Left colon (tissue), 2 donors: ENCODE results near the gene SLC22A7. TPM values are rescaled to one million over a fixed set of nuclear protein-coding genes. Genes with fewer than 3 reads are reported as not detected.

Experiments used
- ATAC-seq: fragments of 200-7000 bp; cut with Tn5 transposase; one replicate; pipeline ENCODE4 v1.9.1; 2020; ENCODE audit warnings: mild to moderate bottlenecking, moderate library complexity
- DNase-seq, 2 donors: peaks; one replicate each; pipeline ENCODE4 v3.0.0-alpha.2; 2020
- intact Hi-C, 2 donors: fragments of 100-400 bp; cut with DNase I in 1 of 2; cut with micrococcal nuclease in 1 of 2; formaldehyde crosslinking; loops; one replicate each; pipeline versions ENCODE4 v1.11.2 to v1.14.0; 2022; cut with DNase I, micrococcal nuclease
- long read RNA-seq: library from polyadenylated mRNA; unstranded; transcript quantifications from one replicate; pipeline ENCODE4 v2.0.0, GENCODE V29; 2021
- total RNA-seq, 2 donors: library from RNA; stranded (reverse); fragmentation: NEBNext Ultra II Directional; extraction: Animal tissue kit (Norgen Biotek cat#: 25700); gene quantifications; one replicate each; pipeline ENCODE4 v1.2.1, GENCODE V29; 2021
- donor health status: DM: no; HTN: no; CAD: no.
- donor health status: DM: yes; HTN: yes; CAD: no.

Gene SLC22A7, protein sequence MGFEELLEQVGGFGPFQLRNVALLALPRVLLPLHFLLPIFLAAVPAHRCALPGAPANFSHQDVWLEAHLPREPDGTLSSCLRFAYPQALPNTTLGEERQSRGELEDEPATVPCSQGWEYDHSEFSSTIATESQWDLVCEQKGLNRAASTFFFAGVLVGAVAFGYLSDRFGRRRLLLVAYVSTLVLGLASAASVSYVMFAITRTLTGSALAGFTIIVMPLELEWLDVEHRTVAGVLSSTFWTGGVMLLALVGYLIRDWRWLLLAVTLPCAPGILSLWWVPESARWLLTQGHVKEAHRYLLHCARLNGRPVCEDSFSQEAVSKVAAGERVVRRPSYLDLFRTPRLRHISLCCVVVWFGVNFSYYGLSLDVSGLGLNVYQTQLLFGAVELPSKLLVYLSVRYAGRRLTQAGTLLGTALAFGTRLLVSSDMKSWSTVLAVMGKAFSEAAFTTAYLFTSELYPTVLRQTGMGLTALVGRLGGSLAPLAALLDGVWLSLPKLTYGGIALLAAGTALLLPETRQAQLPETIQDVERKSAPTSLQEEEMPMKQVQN
- total RNA-seq: not detected
- long read RNA-seq: 0 reads

GRCh38 chr6:43297644-43298564 lies at the start of gene SLC22A7:
Gene SLC22A7, plus strand, starts transcription at chr6:43298260. Its CDS starts 99 bp downstream, at chr6:43298359.
- intact Hi-C loops: no loop called here
- DNase-seq (no peak), ATAC-seq (peak; percentile 61)

DNA sequence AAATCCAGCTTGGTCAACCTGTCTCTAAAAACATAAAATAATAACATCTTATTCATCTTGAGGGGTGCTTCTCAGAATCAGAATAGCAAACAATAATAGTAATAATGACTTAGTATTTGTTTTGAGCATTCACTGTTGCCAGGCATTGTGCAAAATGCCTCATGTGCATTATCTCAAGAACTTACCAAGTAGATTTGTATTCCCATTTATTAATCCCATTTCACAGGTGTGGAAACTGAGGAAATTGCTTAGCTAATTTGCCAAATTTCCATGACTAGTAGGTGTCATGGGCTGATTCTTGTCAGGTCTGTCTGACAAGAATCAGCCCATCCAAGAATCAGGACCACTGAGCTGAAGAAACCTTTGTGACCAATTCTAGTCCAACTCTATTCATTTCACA lies 49.3 kb upstream of the SLC22A7 start:
- intact Hi-C loops: no loop called here
- ATAC-seq: no peak
- DNase-seq: no peak

GRCh38 chr6:43250992-43251373 lies 47.1 kb upstream of the SLC22A7 start:
- DNase-seq (peak; percentile 25 to 31), ATAC-seq (peak; percentile 44)
- intact Hi-C loops: no loop called here

- intact Hi-C loops: no loop called here
- DNase-seq (no peak), ATAC-seq (no peak)
Observed at GRCh38 chr6:43253401-43253800, 44.7 kb upstream of the SLC22A7 start.

- ATAC-seq: no peak
- intact Hi-C loops: no loop called here
- peak in 1 of 2 donors; percentile 19 for DNase-seq
Observed at GRCh38 chr6:43254138-43254817, 43.8 kb upstream of the SLC22A7 start.

GRCh38 chr6:43254846-43255245 lies 43.2 kb upstream of the SLC22A7 start:
- ATAC-seq: no peak
- no peak for DNase-seq
- intact Hi-C loops: no loop called here

GRCh38 chr6:43255408-43256054 lies 42.5 kb upstream of the SLC22A7 start:
- DNase-seq (peak in 1 of 2 donors; percentile 14), ATAC-seq (no peak)
- intact Hi-C loops: no loop called here

DNA sequence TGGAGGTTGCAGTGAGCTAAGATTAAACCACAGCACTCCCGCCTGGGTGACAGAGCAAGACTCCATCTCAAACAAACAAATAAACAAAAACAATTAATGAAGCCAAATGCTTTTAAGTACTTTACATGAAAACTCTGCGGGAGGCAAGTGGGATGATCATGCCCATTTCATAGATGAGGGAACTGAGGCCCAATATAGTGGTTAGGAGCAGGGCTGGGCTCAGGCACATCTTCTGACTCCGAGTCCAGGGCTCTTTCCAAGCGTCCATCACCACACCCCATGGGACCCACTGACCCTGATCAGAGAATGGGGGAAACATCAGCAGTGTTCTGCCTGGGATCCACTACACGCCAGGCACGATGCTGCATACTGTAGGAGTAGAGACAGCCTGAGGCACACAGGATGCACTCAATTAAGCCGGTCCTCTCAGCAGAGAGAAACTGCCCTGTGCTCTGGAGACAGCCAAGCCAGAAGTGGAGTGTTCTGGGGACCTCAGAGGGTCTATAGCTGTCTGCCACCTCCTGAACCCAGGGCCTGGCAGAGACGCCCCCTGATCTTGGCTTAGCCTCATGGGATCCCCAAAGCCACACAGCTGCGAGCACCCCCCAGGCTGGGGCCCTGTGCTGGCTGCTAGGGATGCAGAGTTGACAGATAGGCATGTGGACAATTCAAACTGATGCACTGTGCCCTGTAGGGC lies 41.2 kb upstream of the SLC22A7 start:
- ATAC-seq (no peak), DNase-seq (no peak)
- intact Hi-C loops: no loop called here

GRCh38 chr6:43257367-43258145 lies 40.5 kb upstream of the SLC22A7 start:
- intact Hi-C loops: no loop called here
- DNase-seq: no peak
- no peak for ATAC-seq

- intact Hi-C loops: no loop called here
Observed at GRCh38 chr6:43258180-43258579, 39.9 kb upstream of the SLC22A7 start.

GRCh38 chr6:43258807-43259686 lies 39.0 kb upstream of the SLC22A7 start:
- intact Hi-C loops: no loop called here
- ATAC-seq: no peak
- DNase-seq: peak in 1 of 2 donors; percentile 8

More at GRCh38 chr6:43258180-43258579, 39.9 kb upstream of the SLC22A7 start:
- ATAC-seq (no peak), DNase-seq (no peak)

- intact Hi-C loops: loop anchor here (10.0 kb wide), 2 partner anchors 74 to 244 kb away; no protein-coding TSS in a partner anchor
- ATAC-seq: no peak
- peak in 1 of 2 donors; percentile 17 for DNase-seq
Observed at GRCh38 chr6:43260791-43261190, 37.3 kb upstream of the SLC22A7 start.

GRCh38 chr6:43261198-43261597 lies 36.9 kb upstream of the SLC22A7 start:
- ATAC-seq: no peak
- intact Hi-C loops: loop anchor here (10.0 kb wide), 2 partner anchors 74 to 244 kb away; no protein-coding TSS in a partner anchor
- peak in 1 of 2 donors; percentile 15 for DNase-seq

DNA sequence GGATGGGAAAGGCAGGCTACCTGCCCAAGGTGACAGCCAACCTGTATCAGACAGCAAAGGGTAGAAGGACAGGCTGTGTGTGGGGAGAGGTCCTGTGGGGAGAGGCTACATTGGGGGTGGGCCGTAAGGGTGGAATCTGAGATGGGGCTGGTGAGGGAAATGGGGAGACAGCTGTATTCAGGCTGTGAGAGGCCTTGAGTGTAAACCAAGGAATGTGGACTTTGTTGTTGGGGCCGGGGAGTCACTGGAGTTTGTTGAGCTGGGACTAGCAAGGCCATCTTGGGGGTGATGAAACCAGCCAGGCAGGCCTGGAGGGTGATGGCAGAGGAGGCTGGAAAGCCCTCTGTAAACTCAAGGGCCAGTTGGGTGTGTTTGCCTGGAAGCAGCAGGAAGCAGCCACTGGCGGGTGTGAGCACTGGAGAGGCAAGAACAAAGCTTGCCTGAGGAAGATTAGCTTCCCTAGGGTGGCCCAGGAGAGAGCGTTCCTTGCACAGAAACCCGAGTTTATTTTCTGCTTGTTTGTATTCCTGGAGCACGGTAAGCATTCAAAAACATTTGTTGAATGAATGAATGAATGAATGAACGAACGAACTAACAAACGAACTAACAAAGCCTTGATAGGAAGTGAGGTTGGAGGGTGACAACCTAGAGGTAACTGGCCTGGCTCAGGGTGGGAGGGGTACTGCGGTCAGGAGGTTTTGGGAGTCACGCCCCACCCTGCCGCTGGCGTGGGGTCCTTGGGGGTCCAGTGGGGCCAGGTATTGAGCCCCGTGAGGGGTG lies 35.9 kb upstream of the SLC22A7 start:
- ATAC-seq (peak; percentile 63), DNase-seq (peak; percentile 27 to 36)
- intact Hi-C loops: loop anchor here (2.0 to 10.0 kb wide), 3 partner anchors 73 to 243 kb away; no protein-coding TSS in a partner anchor

- peak in 1 of 2 donors; percentile 21 for DNase-seq
- intact Hi-C loops: loop anchor here (2.0 to 10.0 kb wide), 3 partner anchors 72 to 242 kb away; no protein-coding TSS in a partner anchor
- no peak for ATAC-seq
Observed at GRCh38 chr6:43262780-43263313, 35.2 kb upstream of the SLC22A7 start.
